Calu3 (cell line): ENCODE data around the gene FHIT. TPM values are rescaled to one million over a fixed set of nuclear protein-coding genes. Genes with fewer than 3 reads are reported as not detected.

Experiments used
- BruUV-seq: library from RNA; stranded (reverse); fragments of 400-500 nt; replicated peaks from 2 replicates; lab custom pipeline; 2021; lab: Mats Ljungman, UMichigan
- CTCF ChIA-PET: fragments of 300-600 bp; sonication (Branson Sonifier 250); formaldehyde crosslinking; loops from one replicate; lab custom pipeline; 2022; ENCODE audit warnings: antibody characterized with exemption; lab: Charles Lee
- DNase-seq: peaks from one replicate; pipeline ENCODE4 v3.0.0; 2022
- H3K27ac Mint-ChIP-seq: one replicate; pipeline ENCODE4 v1.8.0; 2022; ENCODE audit warnings: mixed read lengths; ENCODE audit not compliant: unreplicated experiment
- H3K27me3 Mint-ChIP-seq: one replicate; pipeline ENCODE4 v1.8.0; 2022; ENCODE audit warnings: mixed read lengths; ENCODE audit not compliant: unreplicated experiment
- H3K36me3 Mint-ChIP-seq: one replicate; pipeline ENCODE4 v1.8.0; 2022; ENCODE audit warnings: mild to moderate bottlenecking, moderate library complexity, mixed read lengths; ENCODE audit not compliant: insufficient read depth, unreplicated experiment
- H3K4me1 Mint-ChIP-seq: one replicate; pipeline ENCODE4 v1.8.0; 2022; ENCODE audit warnings: mild to moderate bottlenecking, low read depth, mixed read lengths; ENCODE audit not compliant: unreplicated experiment
- H3K4me3 Mint-ChIP-seq: one replicate; pipeline ENCODE4 v1.8.0; 2022; ENCODE audit warnings: mild to moderate bottlenecking, low read depth, moderate library complexity, mixed read lengths; ENCODE audit not compliant: unreplicated experiment
- H3K9me3 Mint-ChIP-seq: one replicate; pipeline ENCODE4 v1.8.0; 2022; ENCODE audit warnings: low read depth, mixed read lengths; ENCODE audit not compliant: unreplicated experiment
- intact Hi-C: fragments of 100-400 bp; cut with micrococcal nuclease; formaldehyde crosslinking; loops from one replicate; pipeline ENCODE4 v1.10.0; 2022; ENCODE audit not compliant: unreplicated experiment
- total RNA-seq: library from RNA; stranded (reverse); gene quantifications from 2 replicates; pipeline ENCODE4 v1.2.3, GENCODE V29; 2022
- TF ChIP-seq, protein P1 (sequence below): fragments of 200-600 bp; IDR thresholded peaks from one replicate; pipeline ENCODE4 v1.8.0; 2022; ENCODE audit warnings: antibody characterized with exemption; ENCODE audit not compliant: unreplicated experiment

The FHIT gene
- total RNA-seq, 1 experiment from 2014 or later, result 6.2 TPM

DNA sequence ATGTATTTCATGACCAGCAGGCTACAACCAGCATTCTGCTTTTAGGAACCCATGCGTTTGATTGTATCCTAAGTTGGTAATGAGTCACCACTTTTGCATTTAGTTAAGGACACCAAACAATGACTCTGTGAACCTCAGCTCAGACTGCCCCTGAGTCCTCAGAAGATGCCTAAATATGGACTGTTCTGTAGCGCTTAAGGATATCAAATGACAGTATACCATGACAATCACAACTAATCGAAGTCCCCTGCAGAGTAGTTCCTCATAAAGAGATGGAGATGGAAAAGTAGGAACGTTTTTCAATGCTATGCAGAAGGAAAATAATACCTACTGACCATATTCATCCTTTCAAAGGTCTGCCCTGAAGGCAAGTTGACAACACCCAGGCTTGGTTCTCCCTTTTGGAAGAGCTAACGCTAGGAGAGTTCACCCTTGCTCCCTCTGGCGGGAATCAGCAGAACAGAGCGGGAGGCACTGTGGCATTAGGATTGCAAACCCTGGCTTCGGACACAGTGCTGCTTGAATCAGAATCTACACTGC lies 508.6 kb downstream of the FHIT start:
- intact Hi-C loops, result no loop called here
- no peaks in the 10 kb centered on the region for H3K4me1 Mint-ChIP-seq
- TF ChIP-seq, protein P1, sequence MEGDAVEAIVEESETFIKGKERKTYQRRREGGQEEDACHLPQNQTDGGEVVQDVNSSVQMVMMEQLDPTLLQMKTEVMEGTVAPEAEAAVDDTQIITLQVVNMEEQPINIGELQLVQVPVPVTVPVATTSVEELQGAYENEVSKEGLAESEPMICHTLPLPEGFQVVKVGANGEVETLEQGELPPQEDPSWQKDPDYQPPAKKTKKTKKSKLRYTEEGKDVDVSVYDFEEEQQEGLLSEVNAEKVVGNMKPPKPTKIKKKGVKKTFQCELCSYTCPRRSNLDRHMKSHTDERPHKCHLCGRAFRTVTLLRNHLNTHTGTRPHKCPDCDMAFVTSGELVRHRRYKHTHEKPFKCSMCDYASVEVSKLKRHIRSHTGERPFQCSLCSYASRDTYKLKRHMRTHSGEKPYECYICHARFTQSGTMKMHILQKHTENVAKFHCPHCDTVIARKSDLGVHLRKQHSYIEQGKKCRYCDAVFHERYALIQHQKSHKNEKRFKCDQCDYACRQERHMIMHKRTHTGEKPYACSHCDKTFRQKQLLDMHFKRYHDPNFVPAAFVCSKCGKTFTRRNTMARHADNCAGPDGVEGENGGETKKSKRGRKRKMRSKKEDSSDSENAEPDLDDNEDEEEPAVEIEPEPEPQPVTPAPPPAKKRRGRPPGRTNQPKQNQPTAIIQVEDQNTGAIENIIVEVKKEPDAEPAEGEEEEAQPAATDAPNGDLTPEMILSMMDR, result no peak
- no peaks in the 10 kb centered on the region for H3K36me3 Mint-ChIP-seq
- CTCF ChIA-PET, result no interaction called here
- H3K27me3 Mint-ChIP-seq, result no peaks in the 10 kb centered on the region
- BruUV-seq, result no TSS peak
- DNase-seq, result no peak
- H3K9me3 Mint-ChIP-seq, result peaks cover 7% of the 10 kb centered on the region
- no peak overlapping the region for H3K27ac Mint-ChIP-seq
- no peak overlapping the region for H3K4me3 Mint-ChIP-seq

DNA sequence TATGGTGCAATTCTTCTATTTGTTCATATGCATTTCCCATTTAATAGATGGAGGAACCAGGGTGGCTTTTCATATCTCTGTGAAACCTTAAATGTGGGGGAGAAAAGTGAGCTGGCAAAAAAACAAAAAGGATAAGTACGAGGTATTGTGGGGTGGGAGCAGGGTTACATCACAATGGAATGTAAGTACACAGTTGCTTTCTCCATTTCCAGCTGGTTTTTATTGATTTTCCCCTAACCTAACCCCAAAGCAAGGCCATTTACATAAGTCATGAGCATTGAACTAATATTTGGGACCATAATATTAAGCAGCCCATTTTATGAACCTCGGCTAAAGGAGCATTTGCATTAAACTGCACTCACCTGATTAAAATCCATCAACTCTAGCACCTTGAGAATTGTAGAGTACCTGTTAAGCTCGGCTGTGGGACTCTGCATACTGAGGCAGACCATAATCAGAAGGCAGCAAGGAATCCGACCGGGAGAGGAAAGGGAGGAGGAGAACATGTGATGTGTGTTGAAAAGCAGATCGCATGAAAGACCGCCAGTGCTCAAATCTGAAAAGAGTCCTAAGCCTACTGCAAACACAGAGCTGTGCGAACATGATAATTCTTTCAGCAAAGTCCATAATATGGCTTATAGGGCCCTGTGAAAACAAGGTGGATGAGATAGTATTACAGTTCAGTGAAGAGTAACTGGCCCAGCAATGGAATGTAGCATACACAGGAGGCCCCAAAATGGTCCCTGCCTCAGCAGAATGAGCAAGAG lies 513.4 kb downstream of the FHIT start:
- BruUV-seq, result no TSS peak
- intact Hi-C loops, result no loop called here
- DNase-seq, result no peak
- Mint-ChIP-seq H3K9me3 (no peaks in the 10 kb centered on the region), H3K27me3 (no peaks in the 10 kb centered on the region), H3K4me1 (no peaks in the 10 kb centered on the region), H3K4me3 (no peak overlapping the region), H3K27ac (no peak overlapping the region), H3K36me3 (no peaks in the 10 kb centered on the region)
- TF ChIP-seq, protein P1, result no peak
- CTCF ChIA-PET, result no interaction called here

DNA sequence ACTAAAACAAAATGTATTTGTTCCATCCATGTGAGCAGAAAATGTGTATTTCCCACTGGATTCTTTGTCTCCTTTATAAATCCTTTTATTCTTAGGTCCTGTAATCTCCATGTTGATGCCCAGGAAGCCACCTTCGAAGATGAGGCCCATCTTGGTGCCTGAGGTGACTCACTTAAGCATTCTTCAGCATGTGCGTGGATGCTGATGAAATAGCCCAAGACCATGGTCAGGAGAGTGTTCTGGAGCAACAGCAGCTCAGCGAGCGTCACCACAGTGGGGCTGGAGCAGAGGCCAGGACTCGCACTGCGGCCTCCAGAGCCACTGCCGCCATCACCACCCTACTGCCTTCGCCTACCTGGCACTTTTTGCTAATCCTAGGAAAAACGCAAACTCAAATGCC lies 520.9 kb downstream of the FHIT start:
- BruUV-seq, result no TSS peak
- no peak for DNase-seq
- TF ChIP-seq, protein P1, result no peak
- Mint-ChIP-seq H3K4me1 (no peaks in the 10 kb centered on the region), H3K9me3 (peaks cover 6% of the 10 kb centered on the region), H3K4me3 (no peak overlapping the region), H3K27me3 (no peaks in the 10 kb centered on the region), H3K36me3 (no peaks in the 10 kb centered on the region), H3K27ac (no peak overlapping the region)
- CTCF ChIA-PET, result no interaction called here
- intact Hi-C loops, result no loop called here

DNA sequence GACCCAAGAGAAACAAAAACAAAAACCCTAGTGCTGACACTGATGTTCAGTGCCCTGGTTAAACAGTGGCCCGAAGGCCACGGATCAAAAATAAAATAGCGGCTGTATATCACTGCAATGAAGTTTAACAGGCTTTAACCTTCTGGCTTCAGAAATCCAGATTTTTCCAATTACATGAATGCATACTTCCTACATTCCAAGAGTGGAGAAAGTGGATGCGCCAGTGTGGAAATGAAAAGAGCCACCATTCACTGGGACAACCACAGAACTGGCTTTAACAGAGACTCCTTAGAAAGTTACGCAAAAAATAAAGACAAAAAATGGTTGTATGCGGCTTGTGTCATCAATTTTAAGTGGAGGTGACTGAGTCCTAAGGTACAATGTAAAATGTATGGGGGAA lies 522.2 kb downstream of the FHIT start:
- Mint-ChIP-seq H3K36me3 (no peaks in the 10 kb centered on the region), H3K4me1 (no peaks in the 10 kb centered on the region), H3K27ac (no peak overlapping the region), H3K4me3 (no peak overlapping the region), H3K27me3 (no peaks in the 10 kb centered on the region), H3K9me3 (peaks cover 6% of the 10 kb centered on the region)
- no TSS peak for BruUV-seq
- CTCF ChIA-PET, result no interaction called here
- intact Hi-C loops, result no loop called here
- DNase-seq, result no peak
- TF ChIP-seq, protein P1, result no peak
